Stimulated activated naive CD8-positive, alpha-beta T cell treated with anti-CD3 and anti-CD28 coated beads, Interleukin-15, Interleukin-2, amounts not matched to agents 100 U/mL and 50 U/mL, for 24 hours (primary cell): ENCODE results near the gene FAM110D.
A peak's percentile ranks its signal among the peaks of the same experiment; 100 is the strongest.

Experiments used
- ATAC-seq: fragments of 150-1000 bp; cut with Tn5 transposase; one replicate; pipeline ENCODE4 v1.10.0; 2021
- DNase-seq: peaks from one replicate; pipeline ENCODE4 v3.0.0; 2021

The FAM110D gene

DNA sequence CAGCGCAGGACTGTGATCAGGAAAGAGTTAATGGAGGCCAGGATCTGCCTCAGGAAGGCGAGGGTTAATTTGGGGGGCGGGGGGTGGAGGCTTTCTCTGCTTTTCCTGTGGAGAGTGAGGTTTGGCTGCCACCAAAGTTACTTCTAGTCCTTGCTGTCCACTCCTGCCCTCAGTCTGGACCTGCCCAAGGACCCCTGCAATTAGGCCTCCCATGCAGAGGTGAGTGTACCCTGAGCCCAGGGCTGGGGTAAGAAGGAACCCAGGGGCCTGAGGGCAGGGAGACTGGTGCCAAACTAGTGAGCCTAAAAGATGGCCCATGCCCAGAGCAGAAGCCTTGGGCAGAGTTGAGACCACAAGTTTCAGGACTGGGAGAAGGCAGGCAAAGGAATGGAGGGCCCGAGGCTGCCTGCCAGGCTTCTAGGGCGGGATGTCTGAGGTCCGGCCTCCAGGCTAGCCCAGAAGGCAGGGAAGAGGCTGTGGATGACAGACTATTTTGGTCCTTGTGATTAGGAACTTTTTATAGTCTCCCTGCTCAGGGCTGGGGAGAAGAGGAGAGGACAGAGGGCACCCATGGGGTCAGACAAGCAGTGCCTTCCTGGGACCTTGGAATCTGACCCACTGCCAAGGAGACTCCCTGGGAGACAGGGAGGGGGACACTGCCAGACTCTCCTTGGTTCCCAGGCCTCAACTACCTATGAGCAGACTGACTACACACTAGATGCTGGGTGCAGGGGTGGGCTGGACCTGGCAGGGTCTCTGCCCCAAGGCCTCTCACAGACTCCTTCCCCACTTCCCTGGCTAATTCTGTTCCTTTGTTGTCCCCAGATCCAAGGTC, at the start of gene FAM110D:
FAM110D (plus strand) TSS at position 172 of the 835 bp plus-strand sequence. CDS start 2,213 bp downstream, outside the sequence.
- DNase-seq = no peak
- ATAC-seq = no peak

DNA sequence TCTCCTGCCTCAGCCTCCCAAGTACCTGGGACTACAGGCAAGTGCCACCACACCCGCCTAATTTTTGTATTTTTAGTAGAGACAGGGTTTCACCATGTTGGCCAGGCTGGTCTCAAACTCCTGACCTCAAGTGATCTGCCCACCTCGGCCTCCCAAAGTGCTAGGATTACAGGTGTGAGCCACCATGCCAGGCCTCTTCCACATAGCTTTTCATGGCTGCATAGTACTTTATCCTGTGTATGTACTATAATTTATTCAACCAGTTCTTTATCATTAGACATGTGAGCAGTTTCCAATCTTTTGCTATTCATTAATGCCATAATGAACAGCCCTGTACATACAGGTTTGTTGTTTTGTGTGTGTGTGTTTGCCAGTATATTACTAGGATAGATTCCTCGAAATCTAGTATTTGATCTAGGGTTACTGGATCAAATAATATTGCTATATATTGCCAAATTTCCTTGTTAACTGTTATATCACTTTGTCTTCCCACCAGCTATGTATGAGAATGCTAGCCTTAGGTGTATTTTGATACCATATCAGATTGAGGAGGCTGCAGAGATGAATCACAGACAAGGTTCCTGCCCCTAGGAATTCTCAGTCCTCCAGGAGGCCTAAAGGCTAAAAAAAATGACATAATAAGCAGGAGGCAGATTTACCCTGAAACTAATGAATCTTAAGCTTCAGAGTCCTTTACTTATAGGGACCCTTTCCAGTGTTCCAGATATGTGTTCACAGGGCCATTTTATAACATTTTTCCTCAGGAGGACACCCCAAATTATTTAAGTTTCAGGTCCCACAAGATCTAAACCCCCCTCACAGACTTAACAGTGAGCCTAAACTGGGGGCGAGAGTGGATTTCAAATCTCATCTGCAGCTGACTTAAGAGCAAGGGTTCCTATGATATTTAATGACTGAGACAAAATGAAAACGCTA, 49.4 kb upstream of the FAM110D start:
- DNase-seq (no peak), ATAC-seq (no peak)

DNA sequence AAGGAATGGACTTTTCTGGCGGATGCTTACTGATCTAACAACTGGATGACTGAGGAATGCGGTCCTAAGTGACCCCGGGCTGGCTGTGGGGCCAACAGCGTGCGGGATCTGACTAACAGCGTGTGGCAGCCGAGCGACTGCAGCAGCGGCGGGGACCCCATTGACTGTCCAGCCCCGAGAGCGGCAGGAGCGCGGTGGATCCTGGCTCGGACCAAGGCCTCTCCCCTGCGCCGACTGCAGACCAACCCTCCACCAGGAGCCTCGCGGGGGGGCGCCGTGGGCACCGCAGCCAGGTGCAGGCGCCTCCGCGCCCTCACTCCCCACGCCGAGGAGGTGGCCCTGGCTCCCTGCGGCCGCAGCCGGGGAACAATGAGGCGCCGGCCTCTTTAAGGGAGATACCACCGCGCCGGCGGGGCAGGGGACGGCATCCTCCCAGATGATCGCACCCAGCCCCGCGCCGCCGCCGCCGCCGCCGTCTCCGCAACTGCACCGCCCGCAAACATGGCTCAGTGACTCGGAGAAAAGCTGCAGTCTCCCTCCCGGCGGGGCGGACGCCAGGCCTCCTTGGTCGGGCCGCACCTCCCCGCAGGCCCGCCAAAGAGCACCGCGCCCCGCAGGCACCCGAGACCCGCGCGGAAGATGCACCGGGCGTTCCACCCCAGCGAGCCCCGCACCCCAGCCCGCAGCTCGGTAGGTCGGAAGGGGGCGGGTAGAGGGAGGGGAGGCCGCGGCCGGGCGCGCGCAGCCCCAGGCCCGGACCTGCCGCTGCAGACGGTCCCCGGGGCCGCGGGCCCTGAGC, 47.9 kb upstream of the FAM110D start:
- ATAC-seq = peak; percentile 58
- peak; percentile 75 for DNase-seq

DNA sequence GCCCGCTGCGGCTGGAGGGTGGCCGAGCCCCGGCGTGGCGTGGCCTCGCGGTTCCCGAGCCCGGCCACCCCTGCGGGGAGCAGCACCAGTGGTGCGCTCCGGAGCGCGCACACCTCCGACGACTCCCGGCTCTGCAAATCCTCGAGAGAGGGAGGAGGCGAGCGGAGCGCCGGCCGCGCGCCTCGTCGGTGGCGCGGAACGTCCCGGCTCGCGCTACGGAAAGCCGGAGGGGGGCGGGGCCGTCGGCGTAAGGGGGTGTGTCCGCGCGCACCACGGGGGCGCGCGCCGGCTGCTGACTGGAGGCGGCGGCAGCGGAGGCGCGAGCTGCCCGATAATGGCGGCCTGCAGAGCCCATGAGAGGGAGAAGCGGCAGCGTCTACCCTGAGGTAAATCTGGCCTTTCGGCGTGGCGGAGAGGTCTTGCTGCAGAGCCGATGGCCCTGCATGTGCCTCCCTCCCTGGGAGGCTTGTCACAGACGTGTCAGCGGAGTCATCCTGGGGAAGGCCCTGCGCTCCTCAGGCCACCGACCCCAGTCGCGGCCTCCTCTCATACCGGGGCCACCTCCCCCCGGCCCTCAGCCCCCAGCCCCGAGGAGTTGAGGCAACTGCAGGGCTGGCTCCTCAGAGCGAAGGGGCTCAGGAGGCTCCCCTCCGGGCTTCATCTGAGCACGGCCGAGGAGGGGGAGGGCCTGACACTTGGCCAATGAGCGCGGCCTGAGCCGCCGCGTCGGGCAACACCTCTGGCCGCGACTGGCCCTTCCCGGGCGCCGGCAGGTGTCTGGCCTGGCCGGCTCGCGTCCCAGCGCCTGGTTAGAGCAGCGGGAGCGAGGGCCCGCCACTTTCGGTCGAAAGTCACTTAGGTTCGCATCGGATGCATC, 47.1 kb upstream of the FAM110D start, which contains the start of gene PDIK1L:
PDIK1L (plus strand) TSS at position 295 of the 877 bp plus-strand sequence. CDS start 2,485 bp downstream, outside the sequence.
- DNase-seq (peak; percentile 96), ATAC-seq (peak; percentile 89)

DNA sequence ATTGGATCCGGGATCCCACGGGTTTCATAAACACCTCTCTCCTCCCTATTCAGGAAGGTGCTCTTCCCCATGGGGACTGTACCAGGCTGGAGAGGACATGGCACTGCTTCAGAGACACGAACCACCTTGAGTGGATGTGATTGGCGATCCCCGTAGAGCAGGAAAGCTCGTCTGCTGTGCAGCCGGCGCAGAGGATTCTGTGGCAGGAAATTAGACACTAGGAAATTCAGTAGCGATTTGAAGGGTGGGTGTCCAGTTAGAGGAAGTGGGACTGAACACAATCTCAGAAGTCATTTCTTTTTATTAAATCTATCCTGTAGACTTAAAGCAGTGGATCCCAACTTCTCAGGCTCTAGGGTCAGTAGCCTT, 46.5 kb upstream of the FAM110D start:
- DNase-seq (peak; percentile 28), ATAC-seq (no peak)

DNA sequence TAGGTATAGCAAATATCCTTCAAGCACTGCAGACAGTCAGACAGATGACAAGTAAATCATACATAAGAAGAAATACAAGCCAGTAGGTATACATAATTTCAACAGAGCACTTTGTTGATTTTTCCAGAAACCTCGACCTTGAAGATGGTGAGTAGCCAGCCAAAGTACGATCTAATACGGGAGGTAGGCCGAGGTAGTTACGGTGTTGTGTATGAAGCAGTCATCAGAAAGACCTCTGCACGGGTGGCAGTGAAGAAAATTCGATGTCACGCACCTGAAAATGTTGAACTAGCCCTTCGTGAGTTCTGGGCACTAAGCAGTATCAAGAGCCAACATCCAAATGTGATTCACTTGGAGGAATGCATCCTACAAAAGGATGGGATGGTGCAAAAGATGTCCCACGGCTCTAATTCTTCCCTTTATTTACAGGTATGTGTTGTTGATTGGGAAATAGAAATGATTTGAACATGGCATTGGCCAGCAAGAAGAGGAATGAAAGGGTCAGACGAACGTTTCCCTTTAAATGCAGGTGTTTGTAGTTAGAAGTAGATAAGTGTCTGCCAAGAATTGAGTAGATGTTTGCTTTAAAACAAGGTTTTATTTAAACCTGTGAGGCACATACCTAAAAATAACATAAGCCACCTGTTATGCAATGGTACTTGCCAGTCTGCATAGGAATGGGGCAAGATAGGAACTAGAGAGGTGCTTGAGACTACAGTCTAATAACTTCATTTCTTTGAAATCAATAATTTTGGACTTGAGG, 44.5 kb upstream of the FAM110D start:
- DNase-seq = no peak
- no peak for ATAC-seq

DNA sequence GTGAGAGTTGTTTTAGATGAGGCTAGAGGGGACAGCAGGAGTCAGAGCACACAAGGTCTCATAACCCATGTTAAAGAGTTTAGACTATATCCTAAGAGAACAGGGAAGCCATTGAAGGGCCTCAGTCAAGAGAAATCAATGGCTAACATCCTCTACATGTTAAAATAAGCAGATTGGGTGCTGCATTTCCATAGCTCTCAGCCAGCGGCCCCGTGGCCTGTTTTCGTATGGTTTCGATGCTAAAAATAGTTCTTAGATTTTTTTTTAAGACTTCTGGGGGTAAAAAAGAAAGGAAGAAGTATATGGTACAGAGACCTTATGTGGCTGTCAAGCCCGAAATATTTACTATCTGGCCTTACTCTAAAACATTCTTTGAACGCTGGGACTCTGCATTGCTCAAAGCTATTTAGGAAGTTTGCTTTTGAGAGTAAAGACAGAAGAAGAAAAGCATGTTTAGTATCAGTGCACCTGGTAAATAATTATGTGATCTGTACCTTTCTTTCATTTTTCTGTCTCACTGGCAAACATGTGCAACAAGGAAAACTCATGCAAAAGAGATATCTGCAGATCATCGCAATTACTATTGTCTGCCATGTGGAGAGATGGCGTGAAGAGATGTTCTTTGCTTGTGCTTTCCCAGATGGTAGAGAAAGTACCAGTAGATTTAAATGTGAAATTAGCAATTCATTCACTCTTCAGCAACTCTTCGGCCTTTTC, 38.8 kb upstream of the FAM110D start:
- ATAC-seq = no peak

DNA sequence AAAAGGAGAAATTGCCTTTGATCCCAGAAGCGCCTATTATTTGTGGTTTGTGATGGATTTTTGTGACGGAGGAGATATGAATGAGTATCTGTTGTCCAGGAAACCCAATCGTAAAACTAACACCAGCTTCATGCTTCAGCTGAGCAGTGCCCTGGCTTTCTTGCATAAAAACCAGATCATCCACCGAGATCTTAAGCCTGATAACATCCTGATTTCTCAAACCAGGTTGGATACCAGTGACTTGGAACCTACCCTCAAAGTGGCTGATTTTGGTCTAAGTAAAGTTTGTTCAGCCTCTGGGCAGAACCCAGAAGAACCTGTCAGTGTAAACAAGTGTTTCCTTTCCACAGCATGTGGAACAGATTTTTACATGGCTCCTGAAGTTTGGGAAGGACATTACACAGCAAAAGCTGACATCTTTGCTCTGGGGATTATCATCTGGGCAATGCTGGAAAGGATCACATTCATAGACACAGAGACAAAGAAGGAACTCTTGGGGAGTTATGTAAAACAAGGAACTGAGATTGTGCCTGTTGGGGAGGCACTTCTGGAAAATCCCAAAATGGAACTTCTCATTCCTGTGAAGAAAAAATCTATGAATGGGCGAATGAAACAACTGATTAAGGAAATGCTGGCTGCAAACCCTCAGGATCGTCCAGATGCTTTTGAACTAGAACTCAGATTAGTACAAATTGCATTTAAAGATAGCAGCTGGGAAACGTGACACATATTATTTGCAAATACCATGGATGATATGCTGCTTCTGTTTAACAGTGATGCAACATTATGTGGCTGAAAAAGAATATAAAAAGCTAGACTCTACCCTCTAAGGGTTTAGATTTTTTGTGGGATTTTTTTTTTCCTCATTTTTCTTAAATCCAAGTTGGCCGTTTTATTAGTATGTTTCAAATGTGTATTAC, 36.8 kb upstream of the FAM110D start:
- ATAC-seq (no peak), DNase-seq (no peak)

More for the DNA sequence above, 38.8 kb upstream of the FAM110D start:
- no peak for DNase-seq

DNA sequence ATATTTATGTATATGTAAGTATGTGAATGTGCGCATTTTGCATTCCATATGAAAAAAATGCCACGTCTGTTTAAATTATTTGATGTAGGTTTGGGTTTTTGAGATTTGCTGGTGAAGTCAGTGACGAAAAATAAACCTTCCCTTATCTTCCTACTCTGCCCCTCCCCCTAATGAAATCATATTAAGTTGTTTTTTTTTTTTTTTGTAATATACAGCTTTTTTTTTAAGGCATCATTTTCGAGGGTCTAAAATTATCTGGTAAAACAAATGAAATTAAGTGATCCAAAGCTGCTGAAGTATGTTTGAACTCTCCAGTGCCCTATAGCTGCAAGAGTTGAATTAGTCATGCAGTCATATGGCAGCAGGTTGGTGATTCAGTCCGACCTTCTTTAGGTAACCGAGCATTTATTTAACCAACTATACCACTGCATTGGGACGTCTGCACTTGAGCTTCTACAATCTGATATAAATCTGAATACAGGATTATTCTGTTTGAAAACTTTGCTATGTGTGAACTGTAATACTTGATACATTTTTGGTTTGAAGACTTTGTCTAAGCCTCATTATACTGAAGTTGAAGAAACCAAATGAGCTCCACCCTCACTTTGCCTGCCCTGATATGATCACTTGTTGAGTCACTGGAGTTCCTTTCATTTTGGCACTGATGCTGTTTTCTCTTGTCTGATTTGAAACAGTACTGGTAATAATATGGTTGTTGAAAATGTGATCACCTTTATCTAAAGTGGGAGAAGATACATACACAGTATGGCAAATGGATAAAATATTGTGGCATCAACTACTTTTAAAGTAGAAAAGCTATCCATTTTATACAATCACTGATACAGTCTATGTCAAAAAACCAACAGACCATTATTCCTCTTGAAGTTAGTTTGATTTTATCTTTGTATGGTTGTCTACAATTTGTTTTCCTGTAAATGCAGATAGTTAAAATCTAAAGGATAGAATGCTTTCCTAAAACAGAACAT, 35.6 kb upstream of the FAM110D start:
- ATAC-seq (peak; percentile 83), DNase-seq (no peak)

DNA sequence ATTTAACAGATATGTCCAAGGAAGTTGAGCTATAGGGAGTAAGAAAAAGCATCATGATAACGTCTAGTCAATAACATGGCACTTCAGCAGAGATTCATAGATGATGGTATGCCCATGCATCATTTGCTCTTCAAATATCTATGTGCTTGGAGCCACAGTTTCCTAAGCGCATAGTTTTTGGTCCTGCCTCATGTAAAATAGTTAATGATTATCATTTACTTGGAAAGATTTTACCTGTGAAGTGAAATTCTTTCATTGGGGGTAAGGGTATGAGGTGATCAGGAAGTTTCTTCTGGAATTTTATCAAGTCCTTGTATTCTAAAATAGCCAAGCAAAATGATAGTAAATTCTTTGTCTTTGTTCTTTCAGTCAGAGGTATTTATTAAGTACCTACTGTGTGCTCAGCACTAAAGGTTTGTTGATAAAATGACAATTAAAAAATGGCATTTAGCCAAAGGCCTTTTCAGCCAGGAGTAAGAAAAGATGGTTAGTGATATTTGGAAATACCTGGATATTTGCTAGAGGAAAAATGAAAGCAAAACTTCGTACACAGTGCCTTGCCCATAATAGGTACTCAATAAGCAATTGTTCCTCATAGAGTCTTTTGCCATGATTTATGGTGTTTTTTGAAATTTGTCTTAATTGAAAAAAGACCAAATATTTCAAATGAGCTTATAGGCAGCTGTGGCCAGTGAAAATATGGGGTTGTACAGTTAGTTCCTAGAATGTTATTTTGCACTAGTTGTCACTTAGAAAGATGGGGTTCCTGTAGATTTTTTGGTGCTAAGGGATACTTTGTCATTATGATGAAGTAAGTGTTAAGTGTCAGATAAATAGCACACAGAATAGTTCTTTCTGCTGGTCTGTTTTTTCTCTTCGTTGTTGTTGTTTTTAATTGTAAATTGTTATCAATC, 34.2 kb upstream of the FAM110D start:
- DNase-seq = no peak
- ATAC-seq = no peak

DNA sequence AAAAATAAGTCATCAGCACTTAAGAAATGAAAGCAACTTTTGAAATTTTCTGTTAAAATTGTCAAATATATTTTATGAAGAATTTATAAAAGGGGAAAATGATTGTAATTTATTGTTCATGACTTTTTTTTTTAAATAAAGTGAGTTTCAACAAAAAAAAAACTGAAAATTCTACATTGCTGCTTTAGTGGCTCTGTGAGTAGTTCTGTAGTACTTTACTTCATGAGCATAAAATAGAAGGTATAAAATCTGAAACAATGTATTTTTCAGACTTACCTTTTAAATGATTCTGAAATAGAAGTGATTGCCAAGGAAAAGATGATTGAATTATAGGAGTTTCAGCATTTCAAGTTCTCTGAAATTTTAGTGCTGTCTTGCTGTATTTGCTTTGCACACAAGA, 33.5 kb upstream of the FAM110D start:
- ATAC-seq (no peak), DNase-seq (no peak)

DNA sequence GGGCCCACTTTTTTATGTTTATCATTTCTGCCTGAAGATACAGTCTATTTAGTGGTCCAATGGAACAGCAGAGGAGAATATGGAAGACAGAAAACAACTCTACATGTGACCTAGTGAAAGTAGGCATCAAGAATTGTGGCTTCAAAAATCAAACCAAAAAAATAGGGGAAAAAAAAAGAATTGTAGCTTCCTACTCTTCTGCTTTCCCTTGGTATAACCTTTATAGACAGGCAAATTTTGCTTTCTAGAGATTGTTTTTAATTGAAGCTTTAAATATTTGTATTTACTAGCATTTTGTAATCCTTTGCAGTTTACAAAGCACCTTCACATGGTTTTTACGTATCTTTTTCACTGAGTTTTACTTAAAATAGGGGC, 32.9 kb upstream of the FAM110D start:
- DNase-seq = no peak
- ATAC-seq = no peak

DNA sequence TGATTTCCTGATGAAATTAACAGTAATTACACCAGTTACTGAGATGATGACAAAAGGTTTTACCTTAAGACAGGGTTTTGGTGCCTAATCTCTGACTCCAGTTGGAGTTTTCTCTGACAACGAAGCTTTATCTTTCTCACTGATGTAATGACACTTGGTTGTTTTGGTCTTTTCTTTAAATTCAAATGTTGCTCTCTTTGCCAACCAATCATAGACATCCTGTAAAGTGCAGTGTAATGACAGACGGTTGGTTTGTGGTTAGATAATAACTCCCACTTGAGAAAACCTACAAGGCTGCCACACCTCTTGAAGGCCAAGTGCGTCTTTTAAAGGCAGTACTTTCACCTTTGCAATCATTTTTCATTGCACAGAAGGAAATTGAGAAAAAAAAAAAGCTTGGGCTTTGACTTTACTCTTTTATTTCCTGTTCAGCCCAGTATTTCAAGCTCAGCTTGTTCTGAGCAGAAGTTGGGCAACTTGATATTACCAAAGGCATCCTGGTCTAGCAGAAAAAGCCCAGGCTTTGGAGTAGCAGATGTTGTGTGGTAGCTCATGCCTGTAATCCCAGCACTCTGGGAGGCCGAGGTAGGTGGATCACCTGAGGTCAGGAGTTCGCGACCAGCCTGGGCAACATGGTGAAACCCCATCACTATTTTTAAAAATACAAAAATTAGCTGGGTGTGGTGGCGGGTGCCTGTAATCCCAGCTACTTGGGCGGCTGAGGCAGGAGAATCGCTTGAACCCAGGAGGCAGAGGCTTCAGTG, 32.4 kb upstream of the FAM110D start:
- ATAC-seq (peak; percentile 89), DNase-seq (peak; percentile 22)

DNA sequence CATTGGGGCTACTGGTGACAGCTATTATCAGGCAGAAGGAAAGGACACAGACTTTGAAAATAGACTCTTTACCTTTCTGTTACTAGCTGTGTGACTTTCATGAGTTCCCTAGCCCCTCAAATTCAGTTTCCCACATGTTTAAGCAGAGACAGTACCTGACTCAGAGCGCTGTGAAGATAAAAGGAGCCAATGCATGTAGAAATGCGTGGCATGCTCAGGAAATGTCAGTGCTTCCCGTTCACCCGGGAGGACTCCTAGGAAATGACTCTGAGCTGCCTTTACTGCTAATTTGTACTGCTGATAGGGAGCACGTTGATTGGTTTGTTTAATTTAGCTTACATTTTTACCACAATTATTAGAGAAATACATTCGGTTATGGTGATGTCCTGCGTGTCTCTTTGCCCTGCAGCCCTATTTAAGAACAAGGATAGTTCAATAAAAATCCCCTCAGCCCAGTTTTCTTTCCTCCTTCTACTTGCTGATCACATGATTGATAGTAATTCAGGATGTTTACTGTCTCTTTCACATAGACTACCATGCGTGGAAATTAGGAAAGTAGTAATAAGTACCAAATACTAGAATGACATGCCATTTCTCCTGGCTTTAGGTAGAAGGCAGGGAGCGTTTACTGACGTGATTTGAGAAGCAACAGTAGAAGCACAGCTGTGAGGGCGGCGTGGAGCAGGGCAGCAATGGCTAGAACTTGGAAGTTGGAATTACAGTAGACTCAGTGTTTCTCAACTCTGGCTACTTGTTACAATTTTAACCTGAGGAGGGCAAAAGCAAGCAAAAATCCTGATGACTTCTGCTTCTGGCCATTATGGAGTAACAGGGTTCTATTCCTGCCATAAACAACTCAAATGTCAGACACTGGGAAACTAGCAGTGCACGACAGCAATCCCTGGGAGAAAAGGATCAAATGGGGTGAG, 31.4 kb upstream of the FAM110D start:
- DNase-seq (no peak), ATAC-seq (no peak)
